Panc1 (cell line): ENCODE data around the gene OR7C1. TPM values are rescaled to one million over a fixed set of nuclear protein-coding genes. Genes with fewer than 3 reads are reported as not detected.

ENCODE experiments used
- ATAC-seq: fragments of 200-7000 bp; cut with Tn5 transposase; 2 replicates; pipeline ENCODE4 v1.9.1; 2020; ENCODE audit warnings: mild to moderate bottlenecking, moderate library complexity
- BruUV-seq: library from RNA; stranded (reverse); fragments of 400-500 nt; replicated peaks from 2 replicates; lab custom pipeline; 2021; lab: Mats Ljungman, UMichigan
- CTCF ChIA-PET: fragments of 300-600 bp; sonication (Branson Sonifier 250); formaldehyde crosslinking; loops from one replicate; lab custom pipeline; 2022; ENCODE audit warnings: antibody characterized with exemption; lab: Charles Lee
- POLR2A ChIA-PET: fragments of 300-600 bp; sonication (Branson Sonifier 250); formaldehyde crosslinking; loops from one replicate; lab custom pipeline; 2022; ENCODE audit warnings: antibody characterized with exemption; lab: Charles Lee
- DNase-seq: peaks from one replicate; pipeline ENCODE4 v3.0.0-alpha.2; 2010; ENCODE audit warnings: low read depth, low spot score
- H3K27ac ChIP-seq: 2 replicates; pipeline ENCODE4 v1.5.1; 2011; ENCODE audit warnings: mild to moderate bottlenecking, low read length, inconsistent platforms
- H3K27me3 ChIP-seq: fragments of 200-500 bp; sonication (Bioruptor generic); 2 replicates; pipeline ENCODE4 v1.6.0; 2014; ENCODE audit warnings: low read length, inconsistent platforms; ENCODE audit not compliant: control insufficient read depth, insufficient read depth
- H3K36me3 ChIP-seq: fragments of 200-500 bp; sonication (Bioruptor generic); 2 replicates; pipeline ENCODE4 v1.5.1; 2014; ENCODE audit warnings: inconsistent platforms, mild to moderate bottlenecking, low read length, moderate library complexity; ENCODE audit not compliant: control insufficient read depth, insufficient read depth
- H3K4me1 ChIP-seq: 2 replicates; pipeline ENCODE4 v1.5.1; 2011; ENCODE audit warnings: inconsistent platforms, mild to moderate bottlenecking, low read length, moderate library complexity; ENCODE audit not compliant: control insufficient read depth, insufficient read depth
- H3K4me3 ChIP-seq, 2 experiments: 2 replicates each; pipeline ENCODE4 v1.5.1; 2011 to 2012; ENCODE audit warnings: low read depth in 2 of 2, low read length in 2 of 2, mild to moderate bottlenecking in 2 of 2, inconsistent platforms in 1 of 2, moderate library complexity in 1 of 2
- H3K9me3 ChIP-seq: fragments of 200-500 bp; sonication (Bioruptor generic); 2 replicates; pipeline ENCODE4 v1.5.1; 2014; ENCODE audit warnings: low read depth, mild to moderate bottlenecking, inconsistent platforms, low read length, moderate library complexity; ENCODE audit not compliant: control insufficient read depth, insufficient read depth
- CTCF ChIP-seq: fragments of 450-650 bp; IDR thresholded peaks from 2 replicates; pipeline ENCODE4 v1.5.1; 2017; ENCODE audit warnings: mild to moderate bottlenecking
- POLR2AphosphoS5 ChIP-seq: IDR thresholded peaks from 2 replicates; pipeline ENCODE4 v1.6.1; 2012; ENCODE audit warnings: mild to moderate bottlenecking, low read depth, low read length, moderate library complexity
- REST ChIP-seq, 2 experiments: IDR thresholded peaks; 2 replicates each; pipeline ENCODE4 v1.6.1; 2011 to 2012; ENCODE audit warnings: low read depth in 2 of 2, control low read depth in 1 of 2, low read length in 1 of 2, mild to moderate bottlenecking in 1 of 2, moderate library complexity in 1 of 2; ENCODE audit not compliant: insufficient read depth in 1 of 2
- SIN3A ChIP-seq: IDR thresholded peaks from 2 replicates; pipeline ENCODE4 v1.6.1; 2012; ENCODE audit warnings: low read depth, mild to moderate bottlenecking, low read length, moderate library complexity, borderline replicate concordance; ENCODE audit not compliant: insufficient read depth
- TCF7L2 ChIP-seq: IDR thresholded peaks from 2 replicates; pipeline ENCODE4 v1.6.1; 2011; ENCODE audit warnings: mild to moderate bottlenecking, low read depth, low read length, inconsistent platforms
- in situ Hi-C: cut with HindIII; loops from 2 replicates; pipeline ENCODE4 v1.10.0; 2016; ENCODE audit warnings: low sequenced_read_pairs, low pct_unique_long_range_greater_than_20kb
- intact Hi-C: fragments of 100-400 bp; cut with micrococcal nuclease; formaldehyde crosslinking; loops from one replicate; pipeline ENCODE4 v1.10.0; 2022; ENCODE audit not compliant: unreplicated experiment
- total RNA-seq: library from RNA; stranded (reverse); gene quantifications from one replicate; pipeline ENCODE4 v1.2.1, GENCODE V29; 2021; ENCODE audit not compliant: unreplicated experiment

OR7C1 gene
- total RNA-seq, 1 experiment from 2014 or later: not detected

- no peak overlapping the region for H3K4me3 ChIP-seq
- H3K4me1 ChIP-seq: no peaks in the 10 kb centered on the region
- DNase-seq (no peak), ATAC-seq (no peak)
- no peak for TF ChIP-seq SIN3A
- TF ChIP-seq REST (IDR thresholded peaks at IDR 0.05; ENCODE audit: insufficient read depth in 1 of 2, low read depth in 2 of 2, low read length in 1 of 2): no peak
- TF ChIP-seq TCF7L2: no peak
- TF ChIP-seq POLR2AphosphoS5: no peak
- TF ChIP-seq CTCF: no peak
- no peaks in the 10 kb centered on the region for H3K27me3 ChIP-seq
- H3K27ac ChIP-seq: no peak overlapping the region
- BruUV-seq: no TSS peak
- H3K36me3 ChIP-seq: no peaks in the 10 kb centered on the region
- in situ Hi-C loops (no loop called here), intact Hi-C loops (no loop called here)
- no peaks in the 10 kb centered on the region for H3K9me3 ChIP-seq
- ChIA-PET POLR2A (no interaction called here), CTCF (no interaction called here)
These were observed 65.8 kb downstream of the OR7C1 start for GRCh38 chr19:14769201-14769600.

- Histone ChIP-seq H3K36me3 (no peaks in the 10 kb centered on the region), H3K4me1 (no peaks in the 10 kb centered on the region), H3K9me3 (no peaks in the 10 kb centered on the region), H3K27me3 (no peaks in the 10 kb centered on the region), H3K4me3 (no peak overlapping the region), H3K27ac (no peak overlapping the region)
- ChIA-PET CTCF (no interaction called here), POLR2A (interaction anchor here (0.5 kb wide), 1 partner anchor 1983 kb away, joined by 4 read pairs; no protein-coding TSS in a partner anchor)
- no TSS peak for BruUV-seq
- DNase-seq (no peak), ATAC-seq (no peak)
- TF ChIP-seq POLR2AphosphoS5 (no peak), SIN3A (no peak), CTCF (no peak), REST (IDR thresholded peaks at IDR 0.05; ENCODE audit: insufficient read depth in 1 of 2, low read depth in 2 of 2, low read length in 1 of 2) (no peak), TCF7L2 (no peak)
- intact Hi-C loops: no loop called here
- in situ Hi-C loops: no loop called here
These were observed 67.0 kb downstream of the OR7C1 start for GRCh38 chr19:14768001-14768400.
